ENCODE data around the gene CA12.

GRCh38 chr15:63378946-63379345, 2.7 kb downstream of the CA12 start:
- TF ChIP-seq CTCF (IDR thresholded peaks at IDR 0.05) = no peak
- no peak for TF ChIP-seq EZH2 (IDR thresholded peaks at IDR 0.05; ENCODE audit: borderline replicate concordance, insufficient read depth, low read depth, low read length, poor library complexity, severe bottlenecking)
